DOHH2 (cell line): Measurements from ENCODE around the gene ZFAND3.

Experiments
- H3F3A ChIP-seq: fragments of 200-600 bp; sonication (generic), shearing (Covaris generic); 2 replicates; pipeline ENCODE4 v1.6.0; 2016; ENCODE audit warnings: antibody characterized with exemption, mild to moderate bottlenecking; ENCODE audit not compliant: control insufficient read depth, insufficient read depth
- H3K27ac ChIP-seq: fragments of 200-600 bp; sonication (generic); 2 replicates; pipeline ENCODE4 v1.5.1; 2014; ENCODE audit warnings: low read depth, mild to moderate bottlenecking, low read length, moderate library complexity
- H3K27me3 ChIP-seq: fragments of 200-600 bp; sonication (generic); 2 replicates; pipeline ENCODE4 v1.6.1; 2014; ENCODE audit warnings: mild to moderate bottlenecking, low read length, mixed read lengths; ENCODE audit not compliant: control insufficient read depth
- H3K36me3 ChIP-seq: fragments of 200-600 bp; sonication (generic); 2 replicates; pipeline ENCODE4 v1.6.1; 2014; ENCODE audit warnings: mild to moderate bottlenecking, low read length, moderate library complexity, mixed read lengths; ENCODE audit not compliant: control insufficient read depth
- H3K4me1 ChIP-seq: fragments of 200-600 bp; sonication (generic); 2 replicates; pipeline ENCODE4 v1.6.1; 2014; ENCODE audit warnings: mild to moderate bottlenecking, low read length, mixed read lengths; ENCODE audit not compliant: control insufficient read depth
- H3K4me2 ChIP-seq: fragments of 200-600 bp; sonication (generic); 2 replicates; pipeline ENCODE4 v1.6.0; 2014; ENCODE audit warnings: mild to moderate bottlenecking, low read length, moderate library complexity
- H3K4me3 ChIP-seq: fragments of 200-600 bp; sonication (generic); 2 replicates; pipeline ENCODE4 v1.5.1; 2014; ENCODE audit warnings: mild to moderate bottlenecking, low read length, mixed read lengths
- H3K79me2 ChIP-seq: fragments of 200-600 bp; sonication (generic); 2 replicates; pipeline ENCODE4 v1.6.1; 2014; ENCODE audit warnings: mild to moderate bottlenecking, low read length, mixed read lengths; ENCODE audit not compliant: control insufficient read depth
- H3K9me2 ChIP-seq: fragments of 200-600 bp; sonication (generic); replicated peaks from 2 replicates; pipeline ENCODE4 v1.6.1; 2014; ENCODE audit warnings: mild to moderate bottlenecking, low read length, mixed read lengths; ENCODE audit not compliant: control insufficient read depth
- H3K9me3 ChIP-seq: fragments of 200-600 bp; sonication (generic); 2 replicates; pipeline ENCODE4 v1.6.1; 2014; ENCODE audit warnings: antibody characterized with exemption, low read length, mixed read lengths; ENCODE audit not compliant: control insufficient read depth, insufficient read depth
- H4K20me1 ChIP-seq: fragments of 200-600 bp; sonication (generic); 2 replicates; pipeline ENCODE4 v1.6.0; 2014; ENCODE audit warnings: low read depth, mild to moderate bottlenecking, antibody characterized with exemption, low read length, moderate library complexity; ENCODE audit not compliant: control insufficient read depth, insufficient read depth
- EZH2phosphoT487 ChIP-seq: fragments of 200-600 bp; sonication (generic); IDR thresholded peaks from 2 replicates; pipeline ENCODE4 v1.6.1; 2017; ENCODE audit warnings: borderline replicate concordance, mild to moderate bottlenecking, antibody characterized with exemption, low read length, moderate library complexity, mixed read lengths
- TF ChIP-seq, protein P1 (sequence below): fragments of 200-600 bp; sonication (generic); IDR thresholded peaks from one replicate; pipeline ENCODE4 v1.5.1; 2014; ENCODE audit warnings: antibody characterized with exemption, mild to moderate bottlenecking, low read depth, low read length; ENCODE audit not compliant: poor library complexity, severe bottlenecking

ZFAND3 gene

DNA sequence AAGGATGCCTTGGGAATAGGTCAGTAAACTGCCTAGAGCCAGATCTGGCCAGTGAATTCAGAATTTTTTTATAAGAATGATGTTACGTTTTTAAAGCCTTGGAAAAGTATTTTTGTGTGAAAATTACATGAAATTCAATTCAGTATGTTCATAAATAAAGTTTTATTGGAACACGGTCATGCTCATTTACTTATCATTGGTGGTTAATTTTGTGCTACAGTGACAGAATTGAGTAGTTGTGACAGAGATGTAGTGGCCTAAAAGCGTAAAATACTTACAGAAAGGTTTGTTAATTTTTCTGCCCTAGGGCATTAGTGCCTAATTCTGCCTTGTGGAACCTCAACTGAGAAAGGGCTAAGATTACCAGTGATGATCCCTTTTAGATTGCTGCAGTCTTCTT lies 28.2 kb downstream of the ZFAND3 start:
- Histone ChIP-seq H3K27ac (no peak overlapping the region), H3K79me2 (peaks cover 36% of the 10 kb centered on the region), H3K4me3 (no peak overlapping the region), H3K4me2 (no peak overlapping the region), H3F3A (no peaks in the 10 kb centered on the region), H3K27me3 (no peaks in the 10 kb centered on the region), H3K9me3 (no peaks in the 10 kb centered on the region), H4K20me1 (no peaks in the 10 kb centered on the region; the same call in 1 of the 2 replicates), H3K4me1 (no peaks in the 10 kb centered on the region), H3K9me2 (no peaks in the 10 kb centered on the region), H3K36me3 (no peaks in the 10 kb centered on the region)
- TF ChIP-seq EZH2phosphoT487, result no peak
- TF ChIP-seq, protein P1, sequence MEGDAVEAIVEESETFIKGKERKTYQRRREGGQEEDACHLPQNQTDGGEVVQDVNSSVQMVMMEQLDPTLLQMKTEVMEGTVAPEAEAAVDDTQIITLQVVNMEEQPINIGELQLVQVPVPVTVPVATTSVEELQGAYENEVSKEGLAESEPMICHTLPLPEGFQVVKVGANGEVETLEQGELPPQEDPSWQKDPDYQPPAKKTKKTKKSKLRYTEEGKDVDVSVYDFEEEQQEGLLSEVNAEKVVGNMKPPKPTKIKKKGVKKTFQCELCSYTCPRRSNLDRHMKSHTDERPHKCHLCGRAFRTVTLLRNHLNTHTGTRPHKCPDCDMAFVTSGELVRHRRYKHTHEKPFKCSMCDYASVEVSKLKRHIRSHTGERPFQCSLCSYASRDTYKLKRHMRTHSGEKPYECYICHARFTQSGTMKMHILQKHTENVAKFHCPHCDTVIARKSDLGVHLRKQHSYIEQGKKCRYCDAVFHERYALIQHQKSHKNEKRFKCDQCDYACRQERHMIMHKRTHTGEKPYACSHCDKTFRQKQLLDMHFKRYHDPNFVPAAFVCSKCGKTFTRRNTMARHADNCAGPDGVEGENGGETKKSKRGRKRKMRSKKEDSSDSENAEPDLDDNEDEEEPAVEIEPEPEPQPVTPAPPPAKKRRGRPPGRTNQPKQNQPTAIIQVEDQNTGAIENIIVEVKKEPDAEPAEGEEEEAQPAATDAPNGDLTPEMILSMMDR, result no peak

DNA sequence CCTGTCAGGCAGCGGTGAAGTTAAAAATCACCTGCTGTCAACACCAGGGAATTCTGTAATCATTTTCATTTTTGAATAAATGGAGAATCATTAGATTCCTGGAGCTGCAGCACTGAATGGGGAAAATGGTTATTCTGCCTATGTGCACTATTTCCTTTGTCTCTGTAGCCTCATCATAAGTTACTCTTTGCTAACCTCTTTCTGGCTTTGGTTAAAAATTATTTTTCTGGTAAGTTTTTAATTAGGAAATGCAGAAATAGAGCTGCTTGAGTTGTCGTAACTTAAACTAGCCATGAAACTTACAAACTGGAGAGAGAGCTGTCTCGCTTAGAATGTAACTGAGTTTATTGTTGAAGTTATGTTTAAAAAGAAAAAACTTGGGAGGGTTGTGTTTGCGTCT lies 28.8 kb downstream of the ZFAND3 start:
- Histone ChIP-seq H3K4me2 (no peak overlapping the region), H3F3A (no peaks in the 10 kb centered on the region), H3K4me3 (no peak overlapping the region), H3K9me3 (no peaks in the 10 kb centered on the region), H3K27ac (no peak overlapping the region), H4K20me1 (no peaks in the 10 kb centered on the region; the same call in 1 of the 2 replicates), H3K27me3 (no peaks in the 10 kb centered on the region), H3K79me2 (peaks cover 34% of the 10 kb centered on the region), H3K9me2 (no peaks in the 10 kb centered on the region), H3K36me3 (no peaks in the 10 kb centered on the region), H3K4me1 (no peaks in the 10 kb centered on the region)
- TF ChIP-seq, protein P1, result no peak
- TF ChIP-seq EZH2phosphoT487, result no peak

DNA sequence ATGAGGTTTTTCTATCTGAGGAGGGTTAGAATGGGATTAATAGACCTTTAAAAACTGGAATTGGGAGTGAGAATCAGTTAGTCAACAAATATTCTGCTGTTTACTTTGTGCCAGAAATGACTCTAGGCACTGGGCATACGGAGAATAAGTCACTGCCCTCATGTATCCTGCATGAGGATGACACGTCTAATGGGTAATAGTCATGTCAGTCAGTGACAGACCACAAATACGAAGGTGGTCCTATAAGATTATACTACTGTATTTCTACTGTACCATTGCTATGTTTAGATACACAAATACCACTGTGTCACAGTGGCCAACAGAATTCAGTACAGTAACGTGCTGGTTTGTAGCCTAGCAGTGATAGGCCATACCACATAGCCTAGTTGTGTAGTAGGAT lies 30.7 kb downstream of the ZFAND3 start:
- H4K20me1 ChIP-seq, result no peaks in the 10 kb centered on the region; the same call in 1 of the 2 replicates

More for the DNA sequence above, 30.7 kb downstream of the ZFAND3 start:
- Histone ChIP-seq H3K27me3 (no peaks in the 10 kb centered on the region), H3F3A (no peaks in the 10 kb centered on the region), H3K9me2 (no peaks in the 10 kb centered on the region), H3K4me3 (no peak overlapping the region), H3K36me3 (no peaks in the 10 kb centered on the region), H3K9me3 (no peaks in the 10 kb centered on the region), H3K79me2 (peaks cover 33% of the 10 kb centered on the region), H3K27ac (no peak overlapping the region), H3K4me1 (no peaks in the 10 kb centered on the region), H3K4me2 (no peak overlapping the region)
- no peak for TF ChIP-seq EZH2phosphoT487
- TF ChIP-seq, protein P1, result no peak
